Ascending aorta (tissue), 2 donors: Measurements from ENCODE around the gene CCDC33. TPM values are rescaled to one million over a fixed set of nuclear protein-coding genes. Genes with fewer than 3 reads are reported as not detected.

Experiments
- DNase-seq, 2 donors: peaks; one replicate each; pipeline ENCODE4 v3.0.0-alpha.2; 2019; ENCODE audit warnings: low spot score in 2 of 2
- H3K27ac ChIP-seq, 2 donors: fragments of 200-600 bp; sonication (generic); one replicate each; pipeline ENCODE4 v1.5.1; 2016 to 2017; ENCODE audit warnings: mild to moderate bottlenecking in 1 of 2
- H3K27me3 ChIP-seq: fragments of 200-600 bp; sonication (generic); one replicate; pipeline ENCODE4 v1.5.1; 2017
- H3K36me3 ChIP-seq, 2 donors: fragments of 200-600 bp; sonication (generic); one replicate each; pipeline ENCODE4 v1.5.1; 2016
- H3K4me1 ChIP-seq, 2 donors: fragments of 200-600 bp; sonication (generic); one replicate each; pipeline ENCODE4 v1.5.1; 2016 to 2017; ENCODE audit warnings: mild to moderate bottlenecking in 1 of 2
- H3K4me3 ChIP-seq, 2 donors: fragments of 200-600 bp; sonication (generic); one replicate each; pipeline ENCODE4 v1.5.1; 2016 to 2017; ENCODE audit warnings: mild to moderate bottlenecking in 1 of 2
- H3K9me3 ChIP-seq, 2 donors: fragments of 200-600 bp; sonication (generic); one replicate each; pipeline ENCODE4 v1.5.1; 2016
- CTCF ChIP-seq, 3 experiments: fragments of 200-600 bp in 2 of 3; fragments of 450-650 bp in 1 of 3; sonication (generic) in 2 of 3; IDR thresholded peaks; one replicate each; pipeline ENCODE4 v1.5.1; 2016 to 2019; ENCODE audit warnings: antibody characterized with exemption in 3 of 3, mild to moderate bottlenecking in 1 of 3, moderate library complexity in 1 of 3
- intact Hi-C: fragments of 100-400 bp; cut with DNase I; formaldehyde crosslinking; loops from one replicate; pipeline ENCODE4 v1.15.1; 2023
- total RNA-seq: library from RNA; depleted of rRNA; stranded (reverse); fragments of >200 nt; gene quantifications from one replicate; pipeline ENCODE4 v1.1.0, GENCODE V29; 2016

Gene CCDC33
- total RNA-seq, 1 donor from 2014 or later = not detected

- peak in 1 of 2 donors; percentile 69 for DNase-seq
- Histone ChIP-seq H3K9me3 (no peaks in the 10 kb centered on the region), H3K4me3 (no peak overlapping the region), H3K4me1 (peaks cover 17 to 36% of the 10 kb centered on the region in 2 donors), H3K27me3 (no peaks in the 10 kb centered on the region), H3K36me3 (no peaks in the 10 kb centered on the region), H3K27ac (no peak overlapping the region)
- peak; percentile 38 to 52 (median 45) for TF ChIP-seq CTCF (IDR thresholded peaks at IDR 0.05)
- intact Hi-C loops = no loop called here
Observed at GRCh38 chr15:74320352-74321247, 84.5 kb downstream of the CCDC33 start.

DNA sequence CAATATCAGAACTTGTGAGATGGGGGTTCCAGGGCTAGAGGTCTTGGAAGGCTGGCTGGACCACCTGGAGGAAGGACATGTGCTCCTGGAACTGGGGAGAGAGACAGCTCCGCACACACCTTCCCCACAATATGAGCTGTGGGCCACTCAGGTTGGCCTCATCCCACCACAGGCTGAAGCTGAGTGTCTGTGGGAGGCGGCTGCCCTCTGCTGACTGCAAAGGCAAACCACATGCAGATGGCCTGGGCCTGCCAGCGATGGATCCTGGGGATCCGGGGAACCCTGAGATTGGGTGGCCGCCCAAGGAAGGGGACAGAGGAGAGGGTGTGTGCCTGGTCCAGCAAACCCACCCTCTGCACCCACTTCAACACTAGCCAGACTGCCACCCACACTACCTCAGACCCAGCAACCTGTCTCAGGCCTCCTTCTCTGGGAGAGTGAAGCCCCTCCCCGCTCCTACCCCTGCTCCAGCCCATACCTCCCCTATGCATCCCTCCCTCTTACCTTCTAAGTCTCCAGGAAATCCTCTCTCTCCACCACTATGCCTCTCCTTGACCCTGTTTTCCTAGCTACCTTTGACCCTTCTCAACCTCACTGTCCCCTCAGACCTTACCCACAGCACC lies 86.5 kb downstream of the CCDC33 start:
- Histone ChIP-seq H3K9me3 (no peaks in the 10 kb centered on the region), H3K4me3 (no peak overlapping the region), H3K36me3 (no peaks in the 10 kb centered on the region), H3K27ac (no peak overlapping the region), H3K4me1 (peaks cover 12 to 17% of the 10 kb centered on the region in 2 donors), H3K27me3 (no peaks in the 10 kb centered on the region)
- DNase-seq = peak in 1 of 2 donors; percentile 75
- intact Hi-C loops = loop anchor here (1.0 to 2.0 kb wide), 2 partner anchors 195 to 350 kb away; no protein-coding TSS in a partner anchor
- TF ChIP-seq CTCF (IDR thresholded peaks at IDR 0.05) = peak; percentile 85 to 93 (median 91)

- Histone ChIP-seq H3K27ac (no peak overlapping the region), H3K4me3 (no peak overlapping the region), H3K27me3 (no peaks in the 10 kb centered on the region), H3K9me3 (no peaks in the 10 kb centered on the region), H3K4me1 (peaks cover 0 to 2% of the 10 kb centered on the region in 2 donors), H3K36me3 (no peaks in the 10 kb centered on the region)
- no peak for DNase-seq
- TF ChIP-seq CTCF (IDR thresholded peaks at IDR 0.05) = no peak
- intact Hi-C loops = no loop called here
Observed at GRCh38 chr15:74324714-74325113, 88.6 kb downstream of the CCDC33 start.

DNA sequence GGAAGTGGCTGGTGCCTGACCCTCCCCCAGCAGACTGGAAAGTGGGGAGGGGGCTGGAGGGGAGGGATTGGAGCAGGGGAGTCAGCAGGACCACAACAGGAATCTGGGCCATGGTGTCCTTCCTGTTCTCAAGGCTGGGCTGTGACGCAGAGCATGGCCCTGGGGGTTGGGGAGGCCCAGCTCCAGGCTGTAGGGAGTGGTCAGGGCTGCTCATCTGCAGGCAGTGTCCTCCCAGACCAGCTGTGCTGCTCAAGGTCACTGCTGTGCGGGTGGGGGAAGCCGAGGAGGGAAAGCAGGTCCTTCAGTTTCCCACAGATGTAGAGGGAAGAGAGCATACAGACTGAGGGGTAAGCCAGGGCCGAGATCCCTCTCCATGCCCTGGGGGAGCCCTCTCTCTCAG lies 90.6 kb downstream of the CCDC33 start:
- Histone ChIP-seq H3K27ac (no peak overlapping the region), H3K4me1 (no peaks in the 10 kb centered on the region), H3K4me3 (no peak overlapping the region), H3K27me3 (no peaks in the 10 kb centered on the region), H3K9me3 (no peaks in the 10 kb centered on the region), H3K36me3 (no peaks in the 10 kb centered on the region)
- TF ChIP-seq CTCF (IDR thresholded peaks at IDR 0.05) = no peak
- no peak for DNase-seq
- intact Hi-C loops = no loop called here

GRCh38 chr15:74327756-74328155 lies 91.6 kb downstream of the CCDC33 start:
- no peak for DNase-seq
- Histone ChIP-seq H3K4me3 (no peak overlapping the region), H3K4me1 (no peaks in the 10 kb centered on the region), H3K9me3 (no peaks in the 10 kb centered on the region), H3K27me3 (no peaks in the 10 kb centered on the region), H3K27ac (no peak overlapping the region), H3K36me3 (no peaks in the 10 kb centered on the region)
- no peak for TF ChIP-seq CTCF (IDR thresholded peaks at IDR 0.05)
- intact Hi-C loops = no loop called here
